Left lung (tissue), 10 donors: Measurements from ENCODE around the gene OGG1. TPM values are rescaled to one million over a fixed set of nuclear protein-coding genes. Genes with fewer than 3 reads are reported as not detected.
"Not testable (repeated sequence)": the region's sequence is repeated elsewhere in the genome, so short reads cannot be mapped to it uniquely, and the experiment has no call there.

ENCODE experiments used
- ATAC-seq: fragments of 200-7000 bp; cut with Tn5 transposase; one replicate; pipeline ENCODE4 v1.9.1; 2020; ENCODE audit warnings: moderate library complexity
- DNase-seq, 4 donors: peaks; one replicate each; pipeline ENCODE4 v3.0.0-alpha.2; 2013 to 2020
- H3K27ac ChIP-seq, 2 donors: fragments of 200-600 bp; sonication (generic) in 1 of 2; one replicate each; pipeline versions ENCODE4 v1.5.0 to v1.8.0; 2020 to 2021
- H3K27me3 ChIP-seq, 2 donors: fragments of 200-600 bp; sonication (generic) in 1 of 2; one replicate each; pipeline versions ENCODE4 v1.5.0 to v1.8.0; 2020 to 2021
- H3K36me3 ChIP-seq, 2 donors: fragments of 200-600 bp; sonication (generic) in 1 of 2; one replicate each; pipeline versions ENCODE4 v1.5.0 to v1.8.0; 2020 to 2021
- H3K4me1 ChIP-seq, 2 donors: fragments of 200-600 bp; one replicate each; pipeline ENCODE4 v1.8.0; 2021
- H3K4me3 ChIP-seq, 2 donors: fragments of 200-600 bp; sonication (generic) in 1 of 2; one replicate each; pipeline versions ENCODE4 v1.5.0 to v1.8.0; 2020 to 2021; ENCODE audit warnings: mild to moderate bottlenecking in 1 of 2
- H3K9me3 ChIP-seq, 2 donors: fragments of 200-600 bp; sonication (generic) in 1 of 2; one replicate each; pipeline versions ENCODE4 v1.5.0 to v1.8.0; 2020 to 2021
- CTCF ChIP-seq, 2 donors: fragments of 200-600 bp; sonication (generic) in 1 of 2; IDR thresholded peaks; one replicate each; pipeline versions ENCODE4 v1.5.0 to v1.8.0; 2021; ENCODE audit warnings: antibody characterized with exemption in 2 of 2
- intact Hi-C, 2 donors: fragments of 100-400 bp; cut with DNase I; formaldehyde crosslinking; loops; one replicate each; pipeline versions ENCODE4 v1.11.2 to v1.14.2; 2022
- polyA plus RNA-seq, 6 donors: library from polyadenylated mRNA; unstranded; fragments of 120-200 nt; gene quantifications; one replicate each; pipeline ENCODE4 v1.2.1, GENCODE V29; 2013; ENCODE audit not compliant: insufficient read length in 6 of 6
- total RNA-seq, 2 donors: library from RNA; stranded (reverse); fragmentation: NEBNext Ultra II Directional; extraction: Animal tissue kit (Norgen Biotek cat#: 25700); gene quantifications; one replicate each; pipeline ENCODE4 v1.2.1, GENCODE V29; 2021
- donor health status: DM: no; HTN: yes; CAD: no.
- donor health status: DM: no; HTN: no; CAD: no.

The OGG1 gene
- total and polyA plus RNA-seq, 8 donors = 19.9 to 73.1 (median 68.8) TPM

GRCh38 chr3:9768141-9768775, 18.5 kb downstream of the OGG1 start:
- TF ChIP-seq CTCF (IDR thresholded peaks at IDR 0.05) = no peak
- ATAC-seq (no peak), DNase-seq (no peak)
- H3K27ac ChIP-seq = peak overlapping the region in 1 of 2 donors; percentile 62
- H3K27me3 ChIP-seq = no peaks in the 10 kb centered on the region
- H3K36me3 ChIP-seq = peaks cover 0 to 12% of the 10 kb centered on the region in 2 donors
- no peaks in the 10 kb centered on the region for H3K9me3 ChIP-seq
- intact Hi-C loops = no loop called here
- peaks cover 12 to 46% of the 10 kb centered on the region in 2 donors for H3K4me1 ChIP-seq
- peak overlapping the region in 1 of 2 donors; percentile 63 for H3K4me3 ChIP-seq

- DNase-seq (no peak), ATAC-seq (no peak)
- no peak for TF ChIP-seq CTCF (IDR thresholded peaks at IDR 0.05)
- Histone ChIP-seq H3K27ac (peak overlapping the region; percentile 69), H3K4me3 (peak overlapping the region; percentile 63 to 89), H3K27me3 (no peaks in the 10 kb centered on the region), H3K9me3 (no peaks in the 10 kb centered on the region), H3K4me1 (peaks cover 12 to 46% of the 10 kb centered on the region in 2 donors), H3K36me3 (peaks cover 0 to 11% of the 10 kb centered on the region in 2 donors)
- intact Hi-C loops = no loop called here
Measured at GRCh38 chr3:9769012-9769411, 19.3 kb downstream of the OGG1 start.

- no peaks in the 10 kb centered on the region for H3K9me3 ChIP-seq
- intact Hi-C loops = no loop called here
- peak within 1 kb of the TSS; percentile 63 to 89 for H3K4me3 ChIP-seq
- H3K36me3 ChIP-seq = peaks cover 0 to 11% of the 10 kb centered on the region in 2 donors
- DNase-seq (peak; percentile 71 to 96 (median 86)), ATAC-seq (peak; percentile 98)
- TF ChIP-seq CTCF (IDR thresholded peaks at IDR 0.05) = no peak
- H3K4me1 ChIP-seq = peaks cover 12 to 46% of the 10 kb centered on the region in 2 donors
- H3K27me3 ChIP-seq = no peaks in the 10 kb centered on the region
- H3K27ac ChIP-seq = peak within 1 kb of the TSS; percentile 69
Measured at GRCh38 chr3:9769426-9770275, 19.9 kb downstream of the OGG1 start, which contains the start of gene CAMK1. CAMK1 (minus strand) TSS chr3:9769947; CDS start chr3:9767749, 2,198 bp downstream.

- H3K9me3 ChIP-seq = no peaks in the 10 kb centered on the region
- peak; percentile 22 for ATAC-seq
- no peaks in the 10 kb centered on the region for H3K27me3 ChIP-seq
- peak overlapping the region; percentile 69 for H3K27ac ChIP-seq
- intact Hi-C loops = no loop called here
- peaks cover 0 to 7% of the 10 kb centered on the region in 2 donors for H3K36me3 ChIP-seq
- peaks cover 12 to 46% of the 10 kb centered on the region in 2 donors for H3K4me1 ChIP-seq
- TF ChIP-seq CTCF (IDR thresholded peaks at IDR 0.05) = no peak
- peak overlapping the region; percentile 63 to 89 for H3K4me3 ChIP-seq
- DNase-seq = peak in 3 of 4 donors; percentile 77 to 89 (median 86)
Measured at GRCh38 chr3:9770276-9770812, 20.6 kb downstream of the OGG1 start.

GRCh38 chr3:9771007-9771406, 21.3 kb downstream of the OGG1 start:
- H3K27me3 ChIP-seq, intact Hi-C loops, DNase-seq, H3K4me3 ChIP-seq, H3K9me3 ChIP-seq, H3K27ac ChIP-seq, ATAC-seq, H3K36me3 ChIP-seq: not testable (repeated sequence)
- H3K4me1 ChIP-seq = peaks cover 12 to 46% of the 10 kb centered on the region in 2 donors
